PC-3 (cell line): ENCODE results near the gene MYH10.

Experiments used
- CTCF ChIP-seq: fragments of 300-600 bp; sonication (generic); conservative IDR thresholded peaks from 2 replicates; pipeline ENCODE4 v1.5.1; 2017; ENCODE audit warnings: antibody characterized with exemption, low read depth, mild to moderate bottlenecking, low read length
- EZH2phosphoT487 ChIP-seq: fragments of 300-600 bp; sonication (generic); IDR thresholded peaks from 2 replicates; pipeline ENCODE4 v1.6.1; 2018; ENCODE audit warnings: mild to moderate bottlenecking, antibody characterized with exemption, low read length, borderline replicate concordance

- TF ChIP-seq CTCF (no peak), EZH2phosphoT487 (no peak)
These were observed 19.6 kb upstream of the MYH10 start for GRCh38 chr17:8650119-8650499.
